ENCODE measurements around the gene ANKUB1.
"Not testable (repeated sequence)": the region's sequence is repeated elsewhere in the genome, so short reads cannot be mapped to it uniquely, and the experiment has no call there.

The ANKUB1 gene

GRCh38 chr3:149792452-149793270, at the start of gene ANKUB1:
ANKUB1 (minus strand) TSS chr3:149792554; CDS start chr3:149792366, 188 bp downstream.
- no peak for DNase-seq (ENCODE audit: low read depth)

GRCh38 chr3:149839896-149840295, 47.5 kb upstream of the ANKUB1 start:
- no peak for DNase-seq (ENCODE audit: low read depth)

GRCh38 chr3:149839469-149839868, 47.1 kb upstream of the ANKUB1 start:
- DNase-seq (ENCODE audit: low read depth) = not testable (repeated sequence)

GRCh38 chr3:149838491-149838890, 46.1 kb upstream of the ANKUB1 start:
- DNase-seq (ENCODE audit: low read depth) = not testable (repeated sequence)

- DNase-seq (ENCODE audit: low read depth) = no peak
Observed at GRCh38 chr3:149833241-149833640, 40.9 kb upstream of the ANKUB1 start.

- DNase-seq (ENCODE audit: low read depth) = peak; percentile 37
Observed at GRCh38 chr3:149832086-149832485, 39.7 kb upstream of the ANKUB1 start.

- no peak for DNase-seq (ENCODE audit: low read depth)
Observed at GRCh38 chr3:149831321-149831720, 39.0 kb upstream of the ANKUB1 start.

GRCh38 chr3:149830902-149831301, 38.5 kb upstream of the ANKUB1 start:
- DNase-seq (ENCODE audit: low read depth) = no peak

GRCh38 chr3:149829631-149830030, 37.3 kb upstream of the ANKUB1 start:
- not testable (repeated sequence) for DNase-seq (ENCODE audit: low read depth)

GRCh38 chr3:149828390-149828789, 36.0 kb upstream of the ANKUB1 start:
- DNase-seq (ENCODE audit: low read depth) = no peak

- DNase-seq (ENCODE audit: low read depth) = no peak
Observed at GRCh38 chr3:149826636-149827035, 34.3 kb upstream of the ANKUB1 start.

GRCh38 chr3:149820183-149820582, 27.8 kb upstream of the ANKUB1 start:
- no peak for DNase-seq (ENCODE audit: low read depth)

GRCh38 chr3:149819432-149819831, 27.1 kb upstream of the ANKUB1 start:
- DNase-seq (ENCODE audit: low read depth) = no peak

GRCh38 chr3:149816986-149817385, 24.6 kb upstream of the ANKUB1 start:
- DNase-seq (ENCODE audit: low read depth) = peak; percentile 15

GRCh38 chr3:149816311-149816710, 24.0 kb upstream of the ANKUB1 start:
- DNase-seq (ENCODE audit: low read depth) = no peak

- DNase-seq (ENCODE audit: low read depth) = no peak
Observed at GRCh38 chr3:149815728-149816127, 23.4 kb upstream of the ANKUB1 start.

- DNase-seq (ENCODE audit: low read depth) = no peak
Observed at GRCh38 chr3:149815321-149815720, 23.0 kb upstream of the ANKUB1 start.

- DNase-seq (ENCODE audit: low read depth) = peak; percentile 11
Observed at GRCh38 chr3:149813367-149814281, 21.3 kb upstream of the ANKUB1 start.

GRCh38 chr3:149812606-149813366, 20.4 kb upstream of the ANKUB1 start, which contains the start of gene RNF13:
RNF13 (plus strand) TSS chr3:149813215; CDS start chr3:149846027, 32,812 bp downstream.
- peak; percentile 90 for DNase-seq (ENCODE audit: low read depth)

- DNase-seq (ENCODE audit: low read depth) = no peak
Observed at GRCh38 chr3:149812165-149812605, 19.8 kb upstream of the ANKUB1 start.

GRCh38 chr3:149810846-149811245, 18.5 kb upstream of the ANKUB1 start:
- no peak for DNase-seq (ENCODE audit: low read depth)

GRCh38 chr3:149809699-149810098, 17.3 kb upstream of the ANKUB1 start:
- DNase-seq (ENCODE audit: low read depth) = no peak
